ENCODE results near the gene BSCL2.

The BSCL2 gene

GRCh38 chr11:62727872-62728170 is 20.6 kb upstream of the BSCL2 start:
- Histone ChIP-seq H3K36me3 (ENCODE audit: insufficient read depth, low read length) (peaks cover 24% of the 10 kb centered on the region), H3K4me1 (ENCODE audit: insufficient read depth, low read length) (peaks cover 30% of the 10 kb centered on the region), H3K27me3 (ENCODE audit: insufficient read depth, low read length) (no peaks in the 10 kb centered on the region), H3K9me3 (ENCODE audit: low read length) (no peaks in the 10 kb centered on the region), H2AFZ (ENCODE audit: low read depth, low read length) (peak overlapping the region; percentile 66), H3K4me3 (ENCODE audit: low read length) (peak overlapping the region; percentile 85)

- Histone ChIP-seq H3K4me1 (ENCODE audit: insufficient read depth, low read length) (peaks cover 30% of the 10 kb centered on the region), H3K9me3 (ENCODE audit: low read length) (no peaks in the 10 kb centered on the region), H3K4me3 (ENCODE audit: low read length) (peak within 1 kb of the TSS; percentile 85), H2AFZ (ENCODE audit: low read depth, low read length) (peak within 1 kb of the TSS; percentile 66), H3K36me3 (ENCODE audit: insufficient read depth, low read length) (peaks cover 27% of the 10 kb centered on the region), H3K27me3 (ENCODE audit: insufficient read depth, low read length) (no peaks in the 10 kb centered on the region)
These were observed 20.1 kb upstream of the BSCL2 start, which contains the start of gene HNRNPUL2 for GRCh38 chr11:62727165-62727871. TSS of gene HNRNPUL2 (minus strand) at chr11:62727457. CDS start at chr11:62727156, 301 bp downstream.

- peaks cover 32% of the 10 kb centered on the region for H3K36me3 ChIP-seq (ENCODE audit: insufficient read depth, low read length)
- no peaks in the 10 kb centered on the region for H3K27me3 ChIP-seq (ENCODE audit: insufficient read depth, low read length)
- H3K4me1 ChIP-seq (ENCODE audit: insufficient read depth, low read length) = peaks cover 30% of the 10 kb centered on the region
- peak overlapping the region; percentile 27 for H2AFZ ChIP-seq (ENCODE audit: low read depth, low read length)
- no peaks in the 10 kb centered on the region for H3K9me3 ChIP-seq (ENCODE audit: low read length)
- H3K4me3 ChIP-seq (ENCODE audit: low read length) = peak overlapping the region; percentile 85
These were observed 19.6 kb upstream of the BSCL2 start for GRCh38 chr11:62726915-62727164.

- Histone ChIP-seq H3K4me3 (ENCODE audit: low read length) (peak overlapping the region; percentile 85), H2AFZ (ENCODE audit: low read depth, low read length) (no peak overlapping the region), H3K4me1 (ENCODE audit: insufficient read depth, low read length) (peaks cover 30% of the 10 kb centered on the region), H3K36me3 (ENCODE audit: insufficient read depth, low read length) (peaks cover 37% of the 10 kb centered on the region), H3K27me3 (ENCODE audit: insufficient read depth, low read length) (no peaks in the 10 kb centered on the region), H3K9me3 (ENCODE audit: low read length) (no peaks in the 10 kb centered on the region)
These were observed 19.1 kb upstream of the BSCL2 start for GRCh38 chr11:62726156-62726914.

GRCh38 chr11:62725646-62726045 is 18.4 kb upstream of the BSCL2 start:
- Histone ChIP-seq H2AFZ (ENCODE audit: low read depth, low read length) (no peak overlapping the region), H3K4me3 (ENCODE audit: low read length) (peak overlapping the region; percentile 85), H3K36me3 (ENCODE audit: insufficient read depth, low read length) (peaks cover 41% of the 10 kb centered on the region), H3K9me3 (ENCODE audit: low read length) (no peaks in the 10 kb centered on the region), H3K27me3 (ENCODE audit: insufficient read depth, low read length) (no peaks in the 10 kb centered on the region), H3K4me1 (ENCODE audit: insufficient read depth, low read length) (peaks cover 30% of the 10 kb centered on the region)

GRCh38 chr11:62724171-62724570 is 16.9 kb upstream of the BSCL2 start:
- no peak overlapping the region for H2AFZ ChIP-seq (ENCODE audit: low read depth, low read length)
- H3K27me3 ChIP-seq (ENCODE audit: insufficient read depth, low read length) = no peaks in the 10 kb centered on the region
- H3K36me3 ChIP-seq (ENCODE audit: insufficient read depth, low read length) = peaks cover 56% of the 10 kb centered on the region
- peak overlapping the region; percentile 85 for H3K4me3 ChIP-seq (ENCODE audit: low read length)
- peaks cover 21% of the 10 kb centered on the region for H3K4me1 ChIP-seq (ENCODE audit: insufficient read depth, low read length)
- no peaks in the 10 kb centered on the region for H3K9me3 ChIP-seq (ENCODE audit: low read length)

- no peaks in the 10 kb centered on the region for H3K9me3 ChIP-seq (ENCODE audit: low read length)
- peaks cover 21% of the 10 kb centered on the region for H3K4me1 ChIP-seq (ENCODE audit: insufficient read depth, low read length)
- peaks cover 76% of the 10 kb centered on the region for H3K36me3 ChIP-seq (ENCODE audit: insufficient read depth, low read length)
- H3K4me3 ChIP-seq (ENCODE audit: low read length) = no peak overlapping the region
- H2AFZ ChIP-seq (ENCODE audit: low read depth, low read length) = no peak overlapping the region
- no peaks in the 10 kb centered on the region for H3K27me3 ChIP-seq (ENCODE audit: insufficient read depth, low read length)
These were observed 14.8 kb upstream of the BSCL2 start for GRCh38 chr11:62721994-62722393.

GRCh38 chr11:62719302-62719978 is 12.2 kb upstream of the BSCL2 start:
- no peaks in the 10 kb centered on the region for H3K9me3 ChIP-seq (ENCODE audit: low read length)
- peaks cover 7% of the 10 kb centered on the region for H3K4me1 ChIP-seq (ENCODE audit: insufficient read depth, low read length)
- H2AFZ ChIP-seq (ENCODE audit: low read depth, low read length) = no peak overlapping the region
- peaks cover 97% of the 10 kb centered on the region for H3K36me3 ChIP-seq (ENCODE audit: insufficient read depth, low read length)
- no peak overlapping the region for H3K4me3 ChIP-seq (ENCODE audit: low read length)
- H3K27me3 ChIP-seq (ENCODE audit: insufficient read depth, low read length) = no peaks in the 10 kb centered on the region

GRCh38 chr11:62716816-62717215 is 9.6 kb upstream of the BSCL2 start:
- no peak overlapping the region for H2AFZ ChIP-seq (ENCODE audit: low read depth, low read length)
- no peaks in the 10 kb centered on the region for H3K9me3 ChIP-seq (ENCODE audit: low read length)
- H3K4me1 ChIP-seq (ENCODE audit: insufficient read depth, low read length) = no peaks in the 10 kb centered on the region
- H3K4me3 ChIP-seq (ENCODE audit: low read length) = no peak overlapping the region
- peaks cover 95% of the 10 kb centered on the region for H3K36me3 ChIP-seq (ENCODE audit: insufficient read depth, low read length)
- H3K27me3 ChIP-seq (ENCODE audit: insufficient read depth, low read length) = no peaks in the 10 kb centered on the region

GRCh38 chr11:62716206-62716605 is 9.0 kb upstream of the BSCL2 start:
- H2AFZ ChIP-seq (ENCODE audit: low read depth, low read length) = no peak overlapping the region
- H3K9me3 ChIP-seq (ENCODE audit: low read length) = no peaks in the 10 kb centered on the region
- no peaks in the 10 kb centered on the region for H3K4me1 ChIP-seq (ENCODE audit: insufficient read depth, low read length)
- H3K36me3 ChIP-seq (ENCODE audit: insufficient read depth, low read length) = peaks cover 94% of the 10 kb centered on the region
- no peak overlapping the region for H3K4me3 ChIP-seq (ENCODE audit: low read length)
- H3K27me3 ChIP-seq (ENCODE audit: insufficient read depth, low read length) = no peaks in the 10 kb centered on the region

- Histone ChIP-seq H3K36me3 (ENCODE audit: insufficient read depth, low read length) (peaks cover 90% of the 10 kb centered on the region), H3K9me3 (ENCODE audit: low read length) (no peaks in the 10 kb centered on the region), H3K27me3 (ENCODE audit: insufficient read depth, low read length) (no peaks in the 10 kb centered on the region), H2AFZ (ENCODE audit: low read depth, low read length) (no peak overlapping the region), H3K4me3 (ENCODE audit: low read length) (no peak overlapping the region), H3K4me1 (ENCODE audit: insufficient read depth, low read length) (no peaks in the 10 kb centered on the region)
These were observed 8.2 kb upstream of the BSCL2 start for GRCh38 chr11:62715150-62716130.

GRCh38 chr11:62713343-62713742 is 6.1 kb upstream of the BSCL2 start:
- peaks cover 80% of the 10 kb centered on the region for H3K36me3 ChIP-seq (ENCODE audit: insufficient read depth, low read length)

More at GRCh38 chr11:62713343-62713742, 6.1 kb upstream of the BSCL2 start:
- Histone ChIP-seq H3K4me1 (ENCODE audit: insufficient read depth, low read length) (peaks cover 14% of the 10 kb centered on the region), H3K27me3 (ENCODE audit: insufficient read depth, low read length) (no peaks in the 10 kb centered on the region), H3K4me3 (ENCODE audit: low read length) (no peak overlapping the region), H2AFZ (ENCODE audit: low read depth, low read length) (no peak overlapping the region), H3K9me3 (ENCODE audit: low read length) (no peaks in the 10 kb centered on the region)
